Ascending aorta (tissue), 2 donors: ENCODE results near the gene CSNK1G2. TPM values are rescaled to one million over a fixed set of nuclear protein-coding genes. Genes with fewer than 3 reads are reported as not detected.

ENCODE experiments used
- DNase-seq, 2 donors: peaks; one replicate each; pipeline ENCODE4 v3.0.0-alpha.2; 2019; ENCODE audit warnings: low spot score in 2 of 2
- H3K27ac ChIP-seq, 2 donors: fragments of 200-600 bp; sonication (generic); one replicate each; pipeline ENCODE4 v1.5.1; 2016 to 2017; ENCODE audit warnings: mild to moderate bottlenecking in 1 of 2
- H3K27me3 ChIP-seq: fragments of 200-600 bp; sonication (generic); one replicate; pipeline ENCODE4 v1.5.1; 2017
- H3K36me3 ChIP-seq, 2 donors: fragments of 200-600 bp; sonication (generic); one replicate each; pipeline ENCODE4 v1.5.1; 2016
- H3K4me1 ChIP-seq, 2 donors: fragments of 200-600 bp; sonication (generic); one replicate each; pipeline ENCODE4 v1.5.1; 2016 to 2017; ENCODE audit warnings: mild to moderate bottlenecking in 1 of 2
- H3K4me3 ChIP-seq, 2 donors: fragments of 200-600 bp; sonication (generic); one replicate each; pipeline ENCODE4 v1.5.1; 2016 to 2017; ENCODE audit warnings: mild to moderate bottlenecking in 1 of 2
- H3K9me3 ChIP-seq, 2 donors: fragments of 200-600 bp; sonication (generic); one replicate each; pipeline ENCODE4 v1.5.1; 2016
- CTCF ChIP-seq, 3 experiments: fragments of 200-600 bp in 2 of 3; fragments of 450-650 bp in 1 of 3; sonication (generic) in 2 of 3; IDR thresholded peaks; one replicate each; pipeline ENCODE4 v1.5.1; 2016 to 2019; ENCODE audit warnings: antibody characterized with exemption in 3 of 3, mild to moderate bottlenecking in 1 of 3, moderate library complexity in 1 of 3
- intact Hi-C: fragments of 100-400 bp; cut with DNase I; formaldehyde crosslinking; loops from one replicate; pipeline ENCODE4 v1.15.1; 2023
- total RNA-seq: library from RNA; depleted of rRNA; stranded (reverse); fragments of >200 nt; gene quantifications from one replicate; pipeline ENCODE4 v1.1.0, GENCODE V29; 2016

CSNK1G2 gene
- total RNA-seq, 1 donor from 2014 or later: 79.6 TPM

- Histone ChIP-seq H3K27me3 (no peaks in the 10 kb centered on the region), H3K4me1 (no peaks in the 10 kb centered on the region), H3K27ac (no peak overlapping the region), H3K4me3 (no peak overlapping the region), H3K36me3 (peaks cover 63 to 87% of the 10 kb centered on the region in 2 donors), H3K9me3 (no peaks in the 10 kb centered on the region)
- no peak for TF ChIP-seq CTCF (IDR thresholded peaks at IDR 0.05)
- no peak for DNase-seq
- intact Hi-C loops: no loop called here
Measured at GRCh38 chr19:1989513-1990229, 48.7 kb downstream of the CSNK1G2 start.

GRCh38 chr19:1990230-1991017 lies 49.5 kb downstream of the CSNK1G2 start:
- no peak for TF ChIP-seq CTCF (IDR thresholded peaks at IDR 0.05)
- Histone ChIP-seq H3K36me3 (peaks cover 56 to 84% of the 10 kb centered on the region in 2 donors), H3K4me1 (no peaks in the 10 kb centered on the region), H3K27ac (no peak overlapping the region), H3K9me3 (no peaks in the 10 kb centered on the region), H3K27me3 (no peaks in the 10 kb centered on the region), H3K4me3 (no peak overlapping the region)
- intact Hi-C loops: no loop called here
- DNase-seq: no peak

GRCh38 chr19:1991018-1991913 lies 50.3 kb downstream of the CSNK1G2 start:
- no peak overlapping the region for H3K27ac ChIP-seq

GRCh38 chr19:1992759-1993260 lies 51.8 kb downstream of the CSNK1G2 start:
- no peak for TF ChIP-seq CTCF (IDR thresholded peaks at IDR 0.05)
- peaks cover 42 to 74% of the 10 kb centered on the region in 2 donors for H3K36me3 ChIP-seq
- no peak overlapping the region for H3K4me3 ChIP-seq
- intact Hi-C loops: no loop called here
- DNase-seq: no peak
- no peaks in the 10 kb centered on the region for H3K4me1 ChIP-seq
- no peak overlapping the region for H3K27ac ChIP-seq
- no peaks in the 10 kb centered on the region for H3K27me3 ChIP-seq
- H3K9me3 ChIP-seq: no peaks in the 10 kb centered on the region

More at GRCh38 chr19:1991018-1991913, 50.3 kb downstream of the CSNK1G2 start:
- no peak for DNase-seq
- no peaks in the 10 kb centered on the region for H3K9me3 ChIP-seq
- H3K27me3 ChIP-seq: no peaks in the 10 kb centered on the region
- intact Hi-C loops: no loop called here
- peaks cover 48 to 81% of the 10 kb centered on the region in 2 donors for H3K36me3 ChIP-seq
- no peak for TF ChIP-seq CTCF (IDR thresholded peaks at IDR 0.05)
- H3K4me3 ChIP-seq: no peak overlapping the region
- H3K4me1 ChIP-seq: no peaks in the 10 kb centered on the region
